IMR-90 (cell line): ENCODE measurements around the gene RAB40C.

Experiments
- BHLHE40 ChIP-seq: fragments of 150-350 bp; IDR thresholded peaks from 2 replicates; pipeline ENCODE4 v1.6.1; 2016; ENCODE audit warnings: mild to moderate bottlenecking, low read depth, low read length
- CEBPB ChIP-seq: IDR thresholded peaks from 2 replicates; pipeline ENCODE4 v1.6.1; 2012; ENCODE audit warnings: low read depth, low read length, improper control_type of control experiment
- CTCF ChIP-seq: conservative IDR thresholded peaks from 2 replicates; pipeline ENCODE4 v1.5.1; 2012; ENCODE audit warnings: mild to moderate bottlenecking, low read depth, low read length, improper control_type of control experiment
- FOS ChIP-seq: fragments of 150-350 bp; IDR thresholded peaks from 2 replicates; pipeline ENCODE4 v1.6.1; 2016; ENCODE audit warnings: low read depth, low read length
- MAFK ChIP-seq: IDR thresholded peaks from 2 replicates; pipeline ENCODE4 v1.6.1; 2012; ENCODE audit warnings: low read depth, low read length, improper control_type of control experiment
- MAZ ChIP-seq: IDR thresholded peaks from 2 replicates; pipeline ENCODE4 v1.6.1; 2012; ENCODE audit warnings: low read depth, mild to moderate bottlenecking, low read length, improper control_type of control experiment, moderate library complexity, borderline replicate concordance
- POLR2A ChIP-seq: IDR thresholded peaks from 2 replicates; pipeline ENCODE4 v1.6.1; 2012; ENCODE audit warnings: mild to moderate bottlenecking, low read depth, low read length
- RAD21 ChIP-seq: IDR thresholded peaks from 2 replicates; pipeline ENCODE4 v1.6.1; 2012; ENCODE audit warnings: low read length, improper control_type of control experiment
- RFX5 ChIP-seq: IDR thresholded peaks from 2 replicates; pipeline ENCODE4 v1.8.0; 2012; ENCODE audit warnings: low read depth, mild to moderate bottlenecking, low read length, moderate library complexity
- TF ChIP-seq, protein P1 (sequence below): fragments of 150-350 bp; IDR thresholded peaks from 2 replicates; pipeline ENCODE4 v1.6.1; 2016; ENCODE audit warnings: low read depth, mild to moderate bottlenecking, low read length, moderate library complexity, borderline replicate concordance
- TF ChIP-seq, protein P2 (sequence below): fragments of 150-350 bp; IDR thresholded peaks from 2 replicates; pipeline ENCODE4 v1.6.1; 2017; ENCODE audit warnings: mild to moderate bottlenecking, antibody characterized with exemption, low read length, low read depth

DNA sequence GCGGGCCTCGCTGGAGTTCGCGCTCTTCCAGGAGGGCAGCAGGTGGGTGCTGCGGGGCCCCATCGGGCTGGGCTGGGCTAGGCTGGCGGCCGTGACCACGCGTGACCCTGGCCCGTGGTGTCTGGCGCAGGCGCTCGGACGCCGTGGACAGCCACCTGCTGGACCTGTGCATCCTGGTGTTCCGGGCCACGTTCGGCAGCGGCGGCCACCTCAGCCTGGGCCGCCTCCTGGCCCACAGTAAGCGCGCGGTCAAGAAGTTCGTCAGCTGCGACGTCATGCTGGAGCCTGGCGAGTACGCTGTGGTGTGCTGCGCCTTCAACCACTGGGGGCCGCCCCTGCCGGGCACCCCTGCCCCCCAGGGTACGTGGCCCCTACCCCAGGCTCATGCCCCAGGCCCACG is 37.7 kb upstream of the RAB40C start:
- no peak for TF ChIP-seq CTCF
- TF ChIP-seq CEBPB = no peak
- TF ChIP-seq POLR2A = no peak
- no peak for TF ChIP-seq MAZ
- no peak for TF ChIP-seq RAD21
- no peak for TF ChIP-seq BHLHE40
- no peak for TF ChIP-seq MAFK
- TF ChIP-seq, protein P1, sequence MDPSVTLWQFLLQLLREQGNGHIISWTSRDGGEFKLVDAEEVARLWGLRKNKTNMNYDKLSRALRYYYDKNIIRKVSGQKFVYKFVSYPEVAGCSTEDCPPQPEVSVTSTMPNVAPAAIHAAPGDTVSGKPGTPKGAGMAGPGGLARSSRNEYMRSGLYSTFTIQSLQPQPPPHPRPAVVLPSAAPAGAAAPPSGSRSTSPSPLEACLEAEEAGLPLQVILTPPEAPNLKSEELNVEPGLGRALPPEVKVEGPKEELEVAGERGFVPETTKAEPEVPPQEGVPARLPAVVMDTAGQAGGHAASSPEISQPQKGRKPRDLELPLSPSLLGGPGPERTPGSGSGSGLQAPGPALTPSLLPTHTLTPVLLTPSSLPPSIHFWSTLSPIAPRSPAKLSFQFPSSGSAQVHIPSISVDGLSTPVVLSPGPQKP = no peak
- TF ChIP-seq, protein P2, sequence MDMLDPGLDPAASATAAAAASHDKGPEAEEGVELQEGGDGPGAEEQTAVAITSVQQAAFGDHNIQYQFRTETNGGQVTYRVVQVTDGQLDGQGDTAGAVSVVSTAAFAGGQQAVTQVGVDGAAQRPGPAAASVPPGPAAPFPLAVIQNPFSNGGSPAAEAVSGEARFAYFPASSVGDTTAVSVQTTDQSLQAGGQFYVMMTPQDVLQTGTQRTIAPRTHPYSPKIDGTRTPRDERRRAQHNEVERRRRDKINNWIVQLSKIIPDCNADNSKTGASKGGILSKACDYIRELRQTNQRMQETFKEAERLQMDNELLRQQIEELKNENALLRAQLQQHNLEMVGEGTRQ = no peak
- TF ChIP-seq RFX5 = no peak
- TF ChIP-seq FOS = no peak
